HEK293 (cell line): Measurements from ENCODE around the gene ZNF367.

Experiments
- CTCF ChIA-PET: fragments of 350-600 bp; formaldehyde crosslinking; extraction: SDS; loops from one replicate; lab custom pipeline; 2021; ENCODE audit warnings: antibody characterized with exemption; lab: Yijun Ruan, JAX
- POLR2A ChIA-PET: fragments of 300-600 bp; formaldehyde crosslinking; extraction: SDS; loops from one replicate; lab custom pipeline; 2020; ENCODE audit warnings: antibody characterized with exemption, inconsistent platforms; lab: Yijun Ruan, JAX
- H3K27ac ChIP-seq: fragments of 200-500 bp; sonication (Bioruptor generic); 2 replicates; pipeline ENCODE4 v1.5.1; 2014; ENCODE audit warnings: low read depth, low read length, control low read depth, inconsistent platforms; ENCODE audit errors: extremely low read depth
- H3K36me3 ChIP-seq, 2 experiments: fragments of 200-500 bp in 1 of 2; sonication (Bioruptor generic) in 1 of 2; 1 replicate in 1 of 2; 2 replicates in 1 of 2; pipeline ENCODE4 v1.5.1; 2014 to 2017; ENCODE audit warnings: inconsistent platforms in 2 of 2, low read length in 2 of 2; ENCODE audit not compliant: control insufficient read depth in 2 of 2, insufficient read depth in 1 of 2
- H3K4me1 ChIP-seq: fragments of 200-500 bp; sonication (Bioruptor generic); 2 replicates; pipeline ENCODE4 v1.5.1; 2014; ENCODE audit warnings: mild to moderate bottlenecking, low read length, inconsistent platforms; ENCODE audit not compliant: control insufficient read depth, insufficient read depth
- H3K4me3 ChIP-seq: 2 replicates; pipeline ENCODE4 v1.5.1; 2011; ENCODE audit warnings: low read depth, mild to moderate bottlenecking, control low read depth, low read length, moderate library complexity
- H3K9me3 ChIP-seq: fragments of 200-500 bp; sonication (Bioruptor generic); 2 replicates; pipeline ENCODE4 v1.5.1; 2014; ENCODE audit warnings: low read depth, low read length, inconsistent platforms; ENCODE audit not compliant: control insufficient read depth, insufficient read depth
- EGR2 ChIP-seq: fragments of 450-650 bp; formaldehyde crosslinking; IDR thresholded peaks from 2 replicates; pipeline ENCODE4 v1.5.1; 2016; ENCODE audit warnings: low read depth, missing biosample characterization, missing genetic modification characterization
- PRDM4 ChIP-seq: fragments of 450-650 bp; formaldehyde crosslinking; IDR thresholded peaks from 2 replicates; pipeline ENCODE4 v1.5.1; 2017; ENCODE audit warnings: missing biosample characterization, missing genetic modification characterization
- ZBTB17 ChIP-seq: fragments of 450-650 bp; formaldehyde crosslinking; IDR thresholded peaks from 2 replicates; pipeline ENCODE4 v1.5.1; 2016; ENCODE audit warnings: missing biosample characterization, missing genetic modification characterization
- ZNF335 ChIP-seq: fragments of 450-650 bp; formaldehyde crosslinking; conservative IDR thresholded peaks from 2 replicates; pipeline ENCODE4 v1.5.1; 2016; ENCODE audit warnings: missing biosample characterization, missing genetic modification characterization
- ZNF426 ChIP-seq: fragments of 450-650 bp; formaldehyde crosslinking; IDR thresholded peaks from 2 replicates; pipeline ENCODE4 v1.5.1; 2017; ENCODE audit warnings: missing biosample characterization, missing genetic modification characterization, mild to moderate bottlenecking, inconsistent platforms, moderate library complexity
- ZNF48 ChIP-seq: fragments of 450-650 bp; formaldehyde crosslinking; IDR thresholded peaks from 2 replicates; pipeline ENCODE4 v1.5.1; 2016; ENCODE audit warnings: missing biosample characterization, missing genetic modification characterization
- ZNF677 ChIP-seq: fragments of 450-650 bp; IDR thresholded peaks from 2 replicates; pipeline ENCODE4 v1.5.0; 2018; ENCODE audit warnings: missing biosample characterization, mild to moderate bottlenecking, missing genetic modification characterization, moderate library complexity
- ZXDB ChIP-seq: fragments of 450-650 bp; formaldehyde crosslinking; IDR thresholded peaks from 2 replicates; pipeline ENCODE4 v1.5.1; 2016; ENCODE audit warnings: missing biosample characterization, missing genetic modification characterization
- TF ChIP-seq, protein P1 (sequence below): fragments of 450-650 bp; formaldehyde crosslinking; conservative IDR thresholded peaks from 2 replicates; pipeline ENCODE4 v1.5.1; 2016; ENCODE audit warnings: low read depth, missing biosample characterization, missing genetic modification characterization
- TF ChIP-seq, protein P2 (sequence below): fragments of 450-650 bp; formaldehyde crosslinking; optimal IDR thresholded peaks from 2 replicates; pipeline ENCODE3; 2016; ENCODE audit warnings: missing biosample characterization, mild to moderate bottlenecking, missing genetic modification characterization
- TF ChIP-seq, protein P3 (sequence below): sonication (generic); formaldehyde crosslinking; IDR thresholded peaks from 2 replicates; pipeline ENCODE4 v1.8.1; 2022; ENCODE audit warnings: mild to moderate bottlenecking, moderate library complexity, missing genetic modification reagents

Gene ZNF367

DNA sequence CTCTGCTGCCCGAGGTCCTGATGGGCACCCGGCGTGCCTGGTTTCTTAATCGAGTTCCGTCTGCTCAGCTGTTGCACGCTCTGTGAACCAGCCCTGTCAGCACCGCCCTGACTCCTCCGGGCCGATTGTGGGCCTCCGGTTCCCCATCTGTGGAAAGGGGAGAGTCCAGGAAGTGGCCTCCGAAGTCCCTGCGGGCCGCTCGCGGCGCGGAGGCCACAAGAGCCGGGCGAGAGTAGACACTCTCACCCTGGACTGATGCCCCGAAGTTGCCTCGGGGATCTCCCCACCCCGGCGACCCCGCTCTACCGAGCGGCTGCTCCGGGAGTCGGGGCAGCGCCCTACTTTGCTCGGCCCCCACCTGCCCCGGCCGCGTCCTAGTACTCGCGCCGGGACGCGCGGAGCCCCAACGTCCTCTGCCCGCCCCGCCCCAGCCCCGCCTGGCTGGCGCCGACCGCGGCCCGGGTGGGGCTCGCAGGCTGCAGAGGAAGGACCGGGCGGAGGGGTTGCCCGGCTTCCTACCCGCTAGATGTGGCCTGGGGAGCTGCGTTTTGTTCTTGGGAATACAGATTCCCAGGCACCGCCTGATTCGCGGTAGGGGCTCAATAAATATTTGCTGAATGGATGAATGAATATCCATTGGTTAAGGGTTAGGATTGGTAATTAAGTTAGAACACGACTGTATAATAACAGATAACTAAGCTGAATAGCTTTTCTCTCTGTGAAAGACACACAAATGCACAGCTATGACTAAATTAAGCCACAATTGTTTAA, 935 bp upstream of the ZNF367 start (continued):
- TF ChIP-seq ZNF426 (tag by site-specific recombination) = no peak
- TF ChIP-seq ZNF48 (tag by site-specific recombination) = no peak
- TF ChIP-seq ZNF335 = peak; percentile 83
- TF ChIP-seq ZXDB (tag by site-specific recombination) = 0 out of 2 replicates have a peak, but pooled peaks have one; percentile 15
- TF ChIP-seq, protein P1, sequence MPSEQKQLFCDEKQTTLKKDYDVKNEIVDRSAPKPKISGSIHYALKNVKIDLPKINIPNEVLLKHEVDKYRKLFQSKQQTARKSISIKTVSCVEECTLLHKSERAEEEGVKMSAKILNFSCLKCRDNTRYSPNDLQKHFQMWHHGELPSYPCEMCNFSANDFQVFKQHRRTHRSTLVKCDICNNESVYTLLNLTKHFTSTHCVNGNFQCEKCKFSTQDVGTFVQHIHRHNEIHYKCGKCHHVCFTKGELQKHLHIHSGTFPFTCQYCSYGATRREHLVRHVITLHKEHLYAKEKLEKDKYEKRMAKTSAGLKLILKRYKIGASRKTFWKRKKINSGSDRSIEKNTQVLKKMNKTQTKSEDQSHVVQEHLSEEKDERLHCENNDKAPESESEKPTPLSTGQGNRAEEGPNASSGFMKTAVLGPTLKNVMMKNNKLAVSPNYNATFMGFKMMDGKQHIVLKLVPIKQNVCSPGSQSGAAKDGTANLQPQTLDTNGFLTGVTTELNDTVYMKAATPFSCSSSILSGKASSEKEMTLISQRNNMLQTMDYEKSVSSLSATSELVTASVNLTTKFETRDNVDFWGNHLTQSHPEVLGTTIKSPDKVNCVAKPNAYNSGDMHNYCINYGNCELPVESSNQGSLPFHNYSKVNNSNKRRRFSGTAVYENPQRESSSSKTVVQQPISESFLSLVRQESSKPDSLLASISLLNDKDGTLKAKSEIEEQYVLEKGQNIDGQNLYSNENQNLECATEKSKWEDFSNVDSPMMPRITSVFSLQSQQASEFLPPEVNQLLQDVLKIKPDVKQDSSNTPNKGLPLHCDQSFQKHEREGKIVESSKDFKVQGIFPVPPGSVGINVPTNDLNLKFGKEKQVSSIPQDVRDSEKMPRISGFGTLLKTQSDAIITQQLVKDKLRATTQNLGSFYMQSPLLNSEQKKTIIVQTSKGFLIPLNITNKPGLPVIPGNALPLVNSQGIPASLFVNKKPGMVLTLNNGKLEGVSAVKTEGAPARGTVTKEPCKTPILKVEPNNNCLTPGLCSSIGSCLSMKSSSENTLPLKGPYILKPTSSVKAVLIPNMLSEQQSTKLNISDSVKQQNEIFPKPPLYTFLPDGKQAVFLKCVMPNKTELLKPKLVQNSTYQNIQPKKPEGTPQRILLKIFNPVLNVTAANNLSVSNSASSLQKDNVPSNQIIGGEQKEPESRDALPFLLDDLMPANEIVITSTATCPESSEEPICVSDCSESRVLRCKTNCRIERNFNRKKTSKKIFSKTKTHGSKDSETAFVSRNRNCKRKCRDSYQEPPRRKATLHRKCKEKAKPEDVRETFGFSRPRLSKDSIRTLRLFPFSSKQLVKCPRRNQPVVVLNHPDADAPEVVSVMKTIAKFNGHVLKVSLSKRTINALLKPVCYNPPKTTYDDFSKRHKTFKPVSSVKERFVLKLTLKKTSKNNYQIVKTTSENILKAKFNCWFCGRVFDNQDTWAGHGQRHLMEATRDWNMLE (tag by site-specific recombination) = no peak
- TF ChIP-seq ZBTB17 (tag by site-specific recombination) = peak; percentile 85

- POLR2A ChIA-PET = no interaction called here
Measured at GRCh38 chr9:96417661-96418082, 498 bp downstream of the ZNF367 start.

More at GRCh38 chr9:96417661-96418082, 498 bp downstream of the ZNF367 start:
- TF ChIP-seq PRDM4 (tag by site-specific recombination) = no peak
- TF ChIP-seq, protein P2, sequence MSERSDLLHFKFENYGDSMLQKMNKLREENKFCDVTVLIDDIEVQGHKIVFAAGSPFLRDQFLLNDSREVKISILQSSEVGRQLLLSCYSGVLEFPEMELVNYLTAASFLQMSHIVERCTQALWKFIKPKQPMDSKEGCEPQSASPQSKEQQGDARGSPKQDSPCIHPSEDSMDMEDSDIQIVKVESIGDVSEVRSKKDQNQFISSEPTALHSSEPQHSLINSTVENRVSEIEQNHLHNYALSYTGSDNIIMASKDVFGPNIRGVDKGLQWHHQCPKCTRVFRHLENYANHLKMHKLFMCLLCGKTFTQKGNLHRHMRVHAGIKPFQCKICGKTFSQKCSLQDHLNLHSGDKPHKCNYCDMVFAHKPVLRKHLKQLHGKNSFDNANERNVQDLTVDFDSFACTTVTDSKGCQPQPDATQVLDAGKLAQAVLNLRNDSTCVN (tag by site-specific recombination) = peak; percentile 7
- TF ChIP-seq ZNF677 = no peak
- TF ChIP-seq, protein P3, sequence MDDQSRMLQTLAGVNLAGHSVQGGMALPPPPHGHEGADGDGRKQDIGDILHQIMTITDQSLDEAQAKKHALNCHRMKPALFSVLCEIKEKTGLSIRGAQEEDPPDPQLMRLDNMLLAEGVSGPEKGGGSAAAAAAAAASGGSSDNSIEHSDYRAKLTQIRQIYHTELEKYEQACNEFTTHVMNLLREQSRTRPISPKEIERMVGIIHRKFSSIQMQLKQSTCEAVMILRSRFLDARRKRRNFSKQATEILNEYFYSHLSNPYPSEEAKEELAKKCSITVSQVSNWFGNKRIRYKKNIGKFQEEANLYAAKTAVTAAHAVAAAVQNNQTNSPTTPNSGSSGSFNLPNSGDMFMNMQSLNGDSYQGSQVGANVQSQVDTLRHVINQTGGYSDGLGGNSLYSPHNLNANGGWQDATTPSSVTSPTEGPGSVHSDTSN (CRISPR knock-in tag) = 0 out of 2 replicates have a peak, but pooled peaks have one; percentile 14
- no peak for TF ChIP-seq EGR2 (tag by site-specific recombination)
- TF ChIP-seq, all 188 proteins: peak for 2
- CTCF ChIA-PET = no interaction called here
- peak overlapping the region; percentile 70 for H3K4me3 ChIP-seq
- peaks cover 5% of the 10 kb centered on the region; the same call in 1 of the 2 replicates for H3K4me1 ChIP-seq
- H3K9me3 ChIP-seq = no peaks in the 10 kb centered on the region
- H3K36me3 ChIP-seq = peaks cover 0 to 7% of the 10 kb centered on the region in 2 experiments; a peak in 2 of 3 replicates
- peak overlapping the region; percentile 98 for H3K27ac ChIP-seq
